Neural progenitor cell (in vitro differentiated cells): ENCODE measurements around the gene AFF1.
"Not testable (repeated sequence)": the region's sequence is repeated elsewhere in the genome, so short reads cannot be mapped to it uniquely, and the experiment has no call there.

Experiments used
- CTCF ChIP-seq: fragments of 200-600 bp; sonication (generic); IDR thresholded peaks from 2 replicates; pipeline ENCODE4 v1.5.1; 2017; ENCODE audit warnings: antibody characterized with exemption, mild to moderate bottlenecking
- EZH2 ChIP-seq: fragments of 200-600 bp; sonication (generic); IDR thresholded peaks from 2 replicates; pipeline ENCODE4 v1.6.1; 2017; ENCODE audit warnings: antibody characterized with exemption, mild to moderate bottlenecking, moderate library complexity
- EZH2phosphoT487 ChIP-seq: fragments of 200-600 bp; sonication (generic); IDR thresholded peaks from 2 replicates; pipeline ENCODE4 v1.6.1; 2017; ENCODE audit warnings: antibody characterized with exemption

GRCh38 chr4:87072545-87072944 is 137.7 kb downstream of the AFF1 start:
- TF ChIP-seq CTCF, EZH2, EZH2phosphoT487: not testable (repeated sequence)
